ENCODE results near the gene PRSS2. TPM values are rescaled to one million over a fixed set of nuclear protein-coding genes. Genes with fewer than 3 reads are reported as not detected.

PRSS2 gene
- total RNA-seq, 1 experiment from 2014 or later: 27.6 TPM

DNA sequence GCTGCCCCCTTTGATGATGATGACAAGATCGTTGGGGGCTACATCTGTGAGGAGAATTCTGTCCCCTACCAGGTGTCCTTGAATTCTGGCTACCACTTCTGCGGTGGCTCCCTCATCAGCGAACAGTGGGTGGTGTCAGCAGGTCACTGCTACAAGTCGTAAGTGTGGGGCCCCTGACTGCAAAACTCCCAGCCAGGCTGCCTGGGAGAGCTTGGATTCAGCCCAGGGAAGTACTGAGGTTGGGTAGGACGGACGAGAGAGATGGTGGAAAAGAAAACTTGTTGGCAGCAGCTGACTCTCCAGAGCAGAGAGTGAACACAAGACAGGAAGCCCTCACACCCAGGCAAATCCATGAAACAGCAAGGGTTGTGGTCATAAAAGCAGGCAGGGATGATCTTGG is 1.3 kb downstream of the PRSS2 start:
- Mint-ChIP-seq H3K4me1 (peaks cover 7% of the 10 kb centered on the region; the same call in 1 of the 2 replicates), H3K9me3 (peaks cover 7% of the 10 kb centered on the region; the same call in 1 of the 2 replicates), H3K27me3 (ENCODE audit: low read depth) (peaks cover 3% of the 10 kb centered on the region), H3K36me3 (no peaks in the 10 kb centered on the region), H3K27ac (no peak overlapping the region), H3K4me3 (no peak overlapping the region)
- POLR2A ChIA-PET: no interaction called here
- CTCF ChIA-PET: interaction anchor here (0.9 to 1.2 kb wide), 2 partner anchors 11 to 237 kb away, joined by 3 to 5 read pairs; no protein-coding TSS in a partner anchor
- DNase-seq (ENCODE audit: low spot score) (no peak), ATAC-seq (no peak)
- TF ChIP-seq, protein P1, sequence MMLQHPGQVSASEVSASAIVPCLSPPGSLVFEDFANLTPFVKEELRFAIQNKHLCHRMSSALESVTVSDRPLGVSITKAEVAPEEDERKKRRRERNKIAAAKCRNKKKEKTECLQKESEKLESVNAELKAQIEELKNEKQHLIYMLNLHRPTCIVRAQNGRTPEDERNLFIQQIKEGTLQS (CRISPR knock-in tag; conservative IDR thresholded peaks at IDR 0.05): no peak
- TF ChIP-seq GRHL2 (CRISPR knock-in tag; IDR thresholded peaks at IDR 0.05; ENCODE audit: insufficient replicate concordance, severe bottlenecking): no peak
- no peak for TF ChIP-seq NR2C2 (CRISPR knock-in tag; IDR thresholded peaks at IDR 0.05)
- no peak for TF ChIP-seq RORB (CRISPR knock-in tag; IDR thresholded peaks at IDR 0.05)
- no peak for TF ChIP-seq ZBTB21 (CRISPR knock-in tag; IDR thresholded peaks at IDR 0.05; ENCODE audit: borderline replicate concordance)
- no peak for TF ChIP-seq NFYB (CRISPR knock-in tag; conservative IDR thresholded peaks at IDR 0.05; ENCODE audit: low read depth)
- TF ChIP-seq PRRX2 (CRISPR knock-in tag; IDR thresholded peaks at IDR 0.05): no peak
- TF ChIP-seq ZNF138 (CRISPR knock-in tag; conservative IDR thresholded peaks at IDR 0.05): no peak
- TF ChIP-seq, protein P2, sequence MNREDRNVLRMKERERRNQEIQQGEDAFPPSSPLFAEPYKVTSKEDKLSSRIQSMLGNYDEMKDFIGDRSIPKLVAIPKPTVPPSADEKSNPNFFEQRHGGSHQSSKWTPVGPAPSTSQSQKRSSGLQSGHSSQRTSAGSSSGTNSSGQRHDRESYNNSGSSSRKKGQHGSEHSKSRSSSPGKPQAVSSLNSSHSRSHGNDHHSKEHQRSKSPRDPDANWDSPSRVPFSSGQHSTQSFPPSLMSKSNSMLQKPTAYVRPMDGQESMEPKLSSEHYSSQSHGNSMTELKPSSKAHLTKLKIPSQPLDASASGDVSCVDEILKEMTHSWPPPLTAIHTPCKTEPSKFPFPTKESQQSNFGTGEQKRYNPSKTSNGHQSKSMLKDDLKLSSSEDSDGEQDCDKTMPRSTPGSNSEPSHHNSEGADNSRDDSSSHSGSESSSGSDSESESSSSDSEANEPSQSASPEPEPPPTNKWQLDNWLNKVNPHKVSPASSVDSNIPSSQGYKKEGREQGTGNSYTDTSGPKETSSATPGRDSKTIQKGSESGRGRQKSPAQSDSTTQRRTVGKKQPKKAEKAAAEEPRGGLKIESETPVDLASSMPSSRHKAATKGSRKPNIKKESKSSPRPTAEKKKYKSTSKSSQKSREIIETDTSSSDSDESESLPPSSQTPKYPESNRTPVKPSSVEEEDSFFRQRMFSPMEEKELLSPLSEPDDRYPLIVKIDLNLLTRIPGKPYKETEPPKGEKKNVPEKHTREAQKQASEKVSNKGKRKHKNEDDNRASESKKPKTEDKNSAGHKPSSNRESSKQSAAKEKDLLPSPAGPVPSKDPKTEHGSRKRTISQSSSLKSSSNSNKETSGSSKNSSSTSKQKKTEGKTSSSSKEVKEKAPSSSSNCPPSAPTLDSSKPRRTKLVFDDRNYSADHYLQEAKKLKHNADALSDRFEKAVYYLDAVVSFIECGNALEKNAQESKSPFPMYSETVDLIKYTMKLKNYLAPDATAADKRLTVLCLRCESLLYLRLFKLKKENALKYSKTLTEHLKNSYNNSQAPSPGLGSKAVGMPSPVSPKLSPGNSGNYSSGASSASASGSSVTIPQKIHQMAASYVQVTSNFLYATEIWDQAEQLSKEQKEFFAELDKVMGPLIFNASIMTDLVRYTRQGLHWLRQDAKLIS (CRISPR knock-in tag; IDR thresholded peaks at IDR 0.05; ENCODE audit: borderline replicate concordance): no peak
- TF ChIP-seq, protein P3, sequence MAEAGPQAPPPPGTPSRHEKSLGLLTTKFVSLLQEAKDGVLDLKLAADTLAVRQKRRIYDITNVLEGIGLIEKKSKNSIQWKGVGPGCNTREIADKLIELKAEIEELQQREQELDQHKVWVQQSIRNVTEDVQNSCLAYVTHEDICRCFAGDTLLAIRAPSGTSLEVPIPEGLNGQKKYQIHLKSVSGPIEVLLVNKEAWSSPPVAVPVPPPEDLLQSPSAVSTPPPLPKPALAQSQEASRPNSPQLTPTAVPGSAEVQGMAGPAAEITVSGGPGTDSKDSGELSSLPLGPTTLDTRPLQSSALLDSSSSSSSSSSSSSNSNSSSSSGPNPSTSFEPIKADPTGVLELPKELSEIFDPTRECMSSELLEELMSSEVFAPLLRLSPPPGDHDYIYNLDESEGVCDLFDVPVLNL (CRISPR knock-in tag; IDR thresholded peaks at IDR 0.05; ENCODE audit: borderline replicate concordance, low read depth): no peak

DNA sequence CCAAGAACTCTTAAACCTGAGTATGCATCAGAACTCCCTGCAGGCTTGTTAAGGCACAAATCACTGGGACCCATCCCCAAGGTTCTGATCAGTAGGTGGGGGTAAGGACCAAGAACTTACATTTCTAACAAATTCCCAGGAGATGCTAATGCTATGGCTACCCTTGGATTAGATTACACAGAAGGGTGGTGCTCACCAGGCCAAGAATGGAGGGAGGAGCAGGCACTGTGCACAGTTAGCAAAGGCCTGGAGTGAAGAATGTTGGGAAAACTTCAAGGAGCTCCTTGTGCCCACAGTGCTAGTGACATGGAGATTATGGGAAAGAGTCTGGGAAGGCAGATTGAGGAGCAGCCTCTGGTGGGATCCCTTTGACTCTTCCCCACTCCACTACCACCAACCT is 1.9 kb downstream of the PRSS2 start:
- ATAC-seq: no peak

More for the DNA sequence above, 1.9 kb downstream of the PRSS2 start:
- ChIA-PET CTCF (no interaction called here), POLR2A (no interaction called here)
- no peak for TF ChIP-seq ZNF121 (CRISPR knock-in tag; IDR thresholded peaks at IDR 0.05)
- no peak for TF ChIP-seq GRHL2 (CRISPR knock-in tag; IDR thresholded peaks at IDR 0.05; ENCODE audit: insufficient replicate concordance, severe bottlenecking)
- TF ChIP-seq, protein P4, sequence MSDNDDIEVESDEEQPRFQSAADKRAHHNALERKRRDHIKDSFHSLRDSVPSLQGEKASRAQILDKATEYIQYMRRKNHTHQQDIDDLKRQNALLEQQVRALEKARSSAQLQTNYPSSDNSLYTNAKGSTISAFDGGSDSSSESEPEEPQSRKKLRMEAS (CRISPR knock-in tag; IDR thresholded peaks at IDR 0.05): no peak
- TF ChIP-seq, protein P5, sequence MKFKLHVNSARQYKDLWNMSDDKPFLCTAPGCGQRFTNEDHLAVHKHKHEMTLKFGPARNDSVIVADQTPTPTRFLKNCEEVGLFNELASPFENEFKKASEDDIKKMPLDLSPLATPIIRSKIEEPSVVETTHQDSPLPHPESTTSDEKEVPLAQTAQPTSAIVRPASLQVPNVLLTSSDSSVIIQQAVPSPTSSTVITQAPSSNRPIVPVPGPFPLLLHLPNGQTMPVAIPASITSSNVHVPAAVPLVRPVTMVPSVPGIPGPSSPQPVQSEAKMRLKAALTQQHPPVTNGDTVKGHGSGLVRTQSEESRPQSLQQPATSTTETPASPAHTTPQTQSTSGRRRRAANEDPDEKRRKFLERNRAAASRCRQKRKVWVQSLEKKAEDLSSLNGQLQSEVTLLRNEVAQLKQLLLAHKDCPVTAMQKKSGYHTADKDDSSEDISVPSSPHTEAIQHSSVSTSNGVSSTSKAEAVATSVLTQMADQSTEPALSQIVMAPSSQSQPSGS (CRISPR knock-in tag; IDR thresholded peaks at IDR 0.05; ENCODE audit: borderline replicate concordance, low read depth): no peak
- no peak for TF ChIP-seq CREM (CRISPR knock-in tag; IDR thresholded peaks at IDR 0.05)
- TF ChIP-seq EMX1 (CRISPR knock-in tag; IDR thresholded peaks at IDR 0.05): no peak
- no peak for TF ChIP-seq RORB (CRISPR knock-in tag; IDR thresholded peaks at IDR 0.05)
- TF ChIP-seq, protein P6, sequence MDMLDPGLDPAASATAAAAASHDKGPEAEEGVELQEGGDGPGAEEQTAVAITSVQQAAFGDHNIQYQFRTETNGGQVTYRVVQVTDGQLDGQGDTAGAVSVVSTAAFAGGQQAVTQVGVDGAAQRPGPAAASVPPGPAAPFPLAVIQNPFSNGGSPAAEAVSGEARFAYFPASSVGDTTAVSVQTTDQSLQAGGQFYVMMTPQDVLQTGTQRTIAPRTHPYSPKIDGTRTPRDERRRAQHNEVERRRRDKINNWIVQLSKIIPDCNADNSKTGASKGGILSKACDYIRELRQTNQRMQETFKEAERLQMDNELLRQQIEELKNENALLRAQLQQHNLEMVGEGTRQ (CRISPR knock-in tag; IDR thresholded peaks at IDR 0.05): no peak
- TF ChIP-seq, protein P2 (CRISPR knock-in tag; IDR thresholded peaks at IDR 0.05; ENCODE audit: borderline replicate concordance): no peak
- TF ChIP-seq NR3C1 (CRISPR knock-in tag; conservative IDR thresholded peaks at IDR 0.05; ENCODE audit: low read depth): no peak
- TF ChIP-seq NFE2L1 (CRISPR knock-in tag; IDR thresholded peaks at IDR 0.05): no peak
- no peak for TF ChIP-seq HMGA2 (CRISPR knock-in tag; IDR thresholded peaks at IDR 0.05)
- TF ChIP-seq, protein P7, sequence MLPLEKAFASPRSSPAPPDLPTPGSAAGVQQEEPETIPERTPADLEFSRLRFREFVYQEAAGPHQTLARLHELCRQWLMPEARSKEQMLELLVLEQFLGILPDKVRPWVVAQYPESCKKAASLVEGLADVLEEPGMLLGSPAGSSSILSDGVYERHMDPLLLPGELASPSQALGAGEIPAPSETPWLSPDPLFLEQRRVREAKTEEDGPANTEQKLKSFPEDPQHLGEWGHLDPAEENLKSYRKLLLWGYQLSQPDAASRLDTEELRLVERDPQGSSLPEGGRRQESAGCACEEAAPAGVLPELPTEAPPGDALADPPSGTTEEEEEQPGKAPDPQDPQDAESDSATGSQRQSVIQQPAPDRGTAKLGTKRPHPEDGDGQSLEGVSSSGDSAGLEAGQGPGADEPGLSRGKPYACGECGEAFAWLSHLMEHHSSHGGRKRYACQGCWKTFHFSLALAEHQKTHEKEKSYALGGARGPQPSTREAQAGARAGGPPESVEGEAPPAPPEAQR (CRISPR knock-in tag; IDR thresholded peaks at IDR 0.05): no peak
- TF ChIP-seq FOXJ3 (CRISPR knock-in tag; IDR thresholded peaks at IDR 0.05; ENCODE audit: borderline replicate concordance): no peak
- DNase-seq (ENCODE audit: low spot score): no peak
- H3K4me3 Mint-ChIP-seq: no peak overlapping the region
- H3K36me3 Mint-ChIP-seq: no peaks in the 10 kb centered on the region
- peaks cover 7% of the 10 kb centered on the region; the same call in 1 of the 2 replicates for H3K4me1 Mint-ChIP-seq
- peaks cover 13% of the 10 kb centered on the region for H3K9me3 Mint-ChIP-seq
- H3K27me3 Mint-ChIP-seq (ENCODE audit: low read depth): peaks cover 3% of the 10 kb centered on the region; the same call in 1 of the 2 replicates
- no peak overlapping the region for H3K27ac Mint-ChIP-seq
